GM12878 (cell line): ENCODE data around the gene SRC. TPM values are rescaled to one million over a fixed set of nuclear protein-coding genes. Genes with fewer than 3 reads are reported as not detected.

ENCODE experiments used
- ATF7 ChIP-seq: fragments of 450-650 bp; IDR thresholded peaks from 2 replicates; pipeline ENCODE4 v1.6.1; 2016; ENCODE audit warnings: low read depth, mild to moderate bottlenecking
- BACH1 ChIP-seq: fragments of 450-650 bp; IDR thresholded peaks from 2 replicates; pipeline ENCODE4 v1.6.1; 2017; ENCODE audit warnings: mild to moderate bottlenecking, borderline replicate concordance
- BHLHE40 ChIP-seq, 2 experiments: fragments of 450-650 bp in 1 of 2; IDR thresholded peaks; 2 replicates each; pipeline ENCODE4 v1.6.1; 2011 to 2017; ENCODE audit warnings: low read depth in 2 of 2, borderline replicate concordance in 1 of 2, improper control_type of control experiment in 1 of 2, low read length in 1 of 2, mild to moderate bottlenecking in 1 of 2
- BRCA1 ChIP-seq: IDR thresholded peaks from 2 replicates; pipeline ENCODE4 v1.6.1; 2011; ENCODE audit warnings: low read depth, low read length, improper control_type of control experiment
- CBX3 ChIP-seq: fragments of 200-600 bp; sonication (generic); IDR thresholded peaks from 2 replicates; pipeline ENCODE4 v1.6.1; 2016; ENCODE audit warnings: low read depth, borderline replicate concordance
- EED ChIP-seq: sonication (generic); IDR thresholded peaks from 2 replicates; pipeline ENCODE4 v1.6.1; 2016; ENCODE audit warnings: antibody characterized with exemption, low read depth
- EGR1 ChIP-seq, 2 experiments: IDR thresholded peaks; 1 replicate in 1 of 2; 2 replicates in 1 of 2; pipeline ENCODE4 v1.6.1; 2011 to 2012; ENCODE audit warnings: low read depth in 2 of 2, low read length in 2 of 2, borderline replicate concordance in 1 of 2, mild to moderate bottlenecking in 1 of 2, moderate library complexity in 1 of 2
- HDAC6 ChIP-seq: fragments of 200-600 bp; sonication (generic); IDR thresholded peaks from one replicate; pipeline ENCODE4 v1.8.0; 2017; ENCODE audit warnings: antibody characterized with exemption; ENCODE audit not compliant: unreplicated experiment
- JUNB ChIP-seq: IDR thresholded peaks from 2 replicates; pipeline ENCODE4 v1.6.1; 2016; ENCODE audit warnings: antibody characterized with exemption, mild to moderate bottlenecking
- NR2F1 ChIP-seq: fragments of 450-650 bp; conservative IDR thresholded peaks from 2 replicates; pipeline ENCODE4 v1.6.1; 2017; ENCODE audit warnings: mild to moderate bottlenecking
- POLR2AphosphoS5 ChIP-seq: IDR thresholded peaks from 2 replicates; pipeline ENCODE4 v1.6.1; 2011; ENCODE audit warnings: mild to moderate bottlenecking, low read length, inconsistent platforms
- POU2F2 ChIP-seq: IDR thresholded peaks from 3 replicates; pipeline ENCODE4 v1.6.1; 2011; ENCODE audit warnings: low read depth, mild to moderate bottlenecking, low read length, borderline replicate concordance
- RUNX3 ChIP-seq: IDR thresholded peaks from 2 replicates; pipeline ENCODE4 v1.6.1; 2012; ENCODE audit warnings: low read length, inconsistent platforms
- STAT1 ChIP-seq: fragments of 450-650 bp; conservative IDR thresholded peaks from 2 replicates; pipeline ENCODE4 v1.6.1; 2014; ENCODE audit warnings: antibody characterized with exemption, mild to moderate bottlenecking
- SUPT20H ChIP-seq: IDR thresholded peaks from 2 replicates; pipeline ENCODE4 v1.6.1; 2011; ENCODE audit warnings: low read depth, mild to moderate bottlenecking, low read length, moderate library complexity, borderline replicate concordance; ENCODE audit not compliant: control insufficient read depth
- YBX1 ChIP-seq: fragments of 450-650 bp; IDR thresholded peaks from 2 replicates; pipeline ENCODE4 v1.6.1; 2016; ENCODE audit warnings: antibody characterized with exemption
- polyA plus RNA-seq, 11 experiments: library from polyadenylated mRNA; depleted of rRNA in 4 of 11; unstranded in 6 of 11; stranded (reverse) in 5 of 11; fragments of >200 nt; fragmentation: Nextera tagmentation in 4 of 11; fragmentation: Illumina TruSeq in 1 of 11; extraction: Ambion mirVana in 4 of 11; extraction: Trizol in 1 of 11; gene quantifications; 1 replicate in 1 of 11; 2 replicates in 10 of 11; pipeline versions ENCODE4 v1.2.1 to v1.2.3, GENCODE V29; 2011 to 2016; ENCODE audit warnings: inconsistent platforms in 2 of 11, missing spikeins in 2 of 11, low read depth in 1 of 11
- total RNA-seq, 4 experiments: library from RNA; depleted of rRNA in 3 of 4; stranded (reverse); fragments of >200 nt in 3 of 4; fragmentation: Illumina TruSeq in 1 of 4; extraction: Trizol in 1 of 4; gene quantifications; 2 replicates each; pipeline versions ENCODE4 v1.2.1 to v1.2.3, GENCODE V29; 2013 to 2021
- TF ChIP-seq, protein P1 (sequence below): fragments of 450-650 bp; IDR thresholded peaks from 2 replicates; pipeline ENCODE4 v1.6.1; 2017; ENCODE audit warnings: mild to moderate bottlenecking, moderate library complexity
- TF ChIP-seq, protein P2 (sequence below): IDR thresholded peaks from 2 replicates; pipeline ENCODE4 v1.6.1; 2011; ENCODE audit warnings: low read depth, low read length, improper control_type of control experiment, borderline replicate concordance
- TF ChIP-seq, protein P3 (sequence below): fragments of 450-650 bp; IDR thresholded peaks from 2 replicates; pipeline ENCODE4 v1.6.1; 2017; ENCODE audit warnings: low read depth, mild to moderate bottlenecking, moderate library complexity
- TF ChIP-seq, protein P4 (sequence below): IDR thresholded peaks from 2 replicates; pipeline ENCODE4 v1.6.1; 2012; ENCODE audit warnings: mild to moderate bottlenecking, low read depth, low read length

The SRC gene
- total and polyA plus RNA-seq, 10 of the 15 experiments (the other 5 are each of a cell fraction or from before 2014, with no cell fraction given), result 0.60 to 71.3 (median 27.2) TPM

DNA sequence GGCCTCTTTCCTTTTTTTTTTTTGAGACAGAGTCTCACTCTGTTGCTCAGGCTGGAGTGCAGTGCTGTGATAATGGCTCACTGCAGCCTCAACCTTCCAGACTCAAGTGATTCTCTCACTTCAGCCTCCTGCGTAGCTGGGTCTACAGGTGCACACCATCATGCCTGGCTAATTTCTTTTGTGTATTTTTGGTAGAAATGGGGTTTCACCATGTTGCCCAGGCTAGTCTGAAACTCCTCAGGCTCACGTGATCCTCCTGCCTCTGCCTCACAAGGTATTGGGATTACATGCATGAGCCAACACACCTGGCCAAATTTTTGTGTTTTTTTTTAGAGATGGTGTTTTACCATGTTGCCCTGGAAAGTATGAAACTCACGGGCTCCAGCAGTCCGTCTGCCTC lies 29.3 kb downstream of the SRC start (continued):
- TF ChIP-seq, protein P1, sequence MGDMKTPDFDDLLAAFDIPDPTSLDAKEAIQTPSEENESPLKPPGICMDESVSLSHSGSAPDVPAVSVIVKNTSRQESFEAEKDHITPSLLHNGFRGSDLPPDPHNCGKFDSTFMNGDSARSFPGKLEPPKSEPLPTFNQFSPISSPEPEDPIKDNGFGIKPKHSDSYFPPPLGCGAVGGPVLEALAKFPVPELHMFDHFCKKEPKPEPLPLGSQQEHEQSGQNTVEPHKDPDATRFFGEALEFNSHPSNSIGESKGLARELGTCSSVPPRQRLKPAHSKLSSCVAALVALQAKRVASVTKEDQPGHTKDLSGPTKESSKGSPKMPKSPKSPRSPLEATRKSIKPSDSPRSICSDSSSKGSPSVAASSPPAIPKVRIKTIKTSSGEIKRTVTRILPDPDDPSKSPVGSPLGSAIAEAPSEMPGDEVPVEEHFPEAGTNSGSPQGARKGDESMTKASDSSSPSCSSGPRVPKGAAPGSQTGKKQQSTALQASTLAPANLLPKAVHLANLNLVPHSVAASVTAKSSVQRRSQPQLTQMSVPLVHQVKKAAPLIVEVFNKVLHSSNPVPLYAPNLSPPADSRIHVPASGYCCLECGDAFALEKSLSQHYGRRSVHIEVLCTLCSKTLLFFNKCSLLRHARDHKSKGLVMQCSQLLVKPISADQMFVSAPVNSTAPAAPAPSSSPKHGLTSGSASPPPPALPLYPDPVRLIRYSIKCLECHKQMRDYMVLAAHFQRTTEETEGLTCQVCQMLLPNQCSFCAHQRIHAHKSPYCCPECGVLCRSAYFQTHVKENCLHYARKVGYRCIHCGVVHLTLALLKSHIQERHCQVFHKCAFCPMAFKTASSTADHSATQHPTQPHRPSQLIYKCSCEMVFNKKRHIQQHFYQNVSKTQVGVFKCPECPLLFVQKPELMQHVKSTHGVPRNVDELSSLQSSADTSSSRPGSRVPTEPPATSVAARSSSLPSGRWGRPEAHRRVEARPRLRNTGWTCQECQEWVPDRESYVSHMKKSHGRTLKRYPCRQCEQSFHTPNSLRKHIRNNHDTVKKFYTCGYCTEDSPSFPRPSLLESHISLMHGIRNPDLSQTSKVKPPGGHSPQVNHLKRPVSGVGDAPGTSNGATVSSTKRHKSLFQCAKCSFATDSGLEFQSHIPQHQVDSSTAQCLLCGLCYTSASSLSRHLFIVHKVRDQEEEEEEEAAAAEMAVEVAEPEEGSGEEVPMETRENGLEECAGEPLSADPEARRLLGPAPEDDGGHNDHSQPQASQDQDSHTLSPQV, result no peak
- TF ChIP-seq POLR2AphosphoS5 (no peak), HDAC6 (no peak), YBX1 (no peak), BRCA1 (no peak), JUNB (no peak), BHLHE40 (IDR thresholded peaks at IDR 0.05; ENCODE audit: borderline replicate concordance in 1 of 2, low read depth in 2 of 2, low read length in 1 of 2) (peak; percentile 51 to 67; a peak in 3 of 4 replicates), STAT1 (no peak), EGR1 (IDR thresholded peaks at IDR 0.05; ENCODE audit: borderline replicate concordance in 1 of 2, low read depth in 2 of 2, low read length in 2 of 2) (no peak), EED (0 out of 2 replicates have a peak, but pooled peaks have one; percentile 45), CBX3 (no peak), NR2F1 (no peak), BACH1 (no peak), SUPT20H (no peak), POU2F2 (no peak), ATF7 (no peak), RUNX3 (peak; percentile 49)
- TF ChIP-seq, protein P2, sequence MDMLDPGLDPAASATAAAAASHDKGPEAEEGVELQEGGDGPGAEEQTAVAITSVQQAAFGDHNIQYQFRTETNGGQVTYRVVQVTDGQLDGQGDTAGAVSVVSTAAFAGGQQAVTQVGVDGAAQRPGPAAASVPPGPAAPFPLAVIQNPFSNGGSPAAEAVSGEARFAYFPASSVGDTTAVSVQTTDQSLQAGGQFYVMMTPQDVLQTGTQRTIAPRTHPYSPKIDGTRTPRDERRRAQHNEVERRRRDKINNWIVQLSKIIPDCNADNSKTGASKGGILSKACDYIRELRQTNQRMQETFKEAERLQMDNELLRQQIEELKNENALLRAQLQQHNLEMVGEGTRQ, result no peak
- TF ChIP-seq, protein P3, sequence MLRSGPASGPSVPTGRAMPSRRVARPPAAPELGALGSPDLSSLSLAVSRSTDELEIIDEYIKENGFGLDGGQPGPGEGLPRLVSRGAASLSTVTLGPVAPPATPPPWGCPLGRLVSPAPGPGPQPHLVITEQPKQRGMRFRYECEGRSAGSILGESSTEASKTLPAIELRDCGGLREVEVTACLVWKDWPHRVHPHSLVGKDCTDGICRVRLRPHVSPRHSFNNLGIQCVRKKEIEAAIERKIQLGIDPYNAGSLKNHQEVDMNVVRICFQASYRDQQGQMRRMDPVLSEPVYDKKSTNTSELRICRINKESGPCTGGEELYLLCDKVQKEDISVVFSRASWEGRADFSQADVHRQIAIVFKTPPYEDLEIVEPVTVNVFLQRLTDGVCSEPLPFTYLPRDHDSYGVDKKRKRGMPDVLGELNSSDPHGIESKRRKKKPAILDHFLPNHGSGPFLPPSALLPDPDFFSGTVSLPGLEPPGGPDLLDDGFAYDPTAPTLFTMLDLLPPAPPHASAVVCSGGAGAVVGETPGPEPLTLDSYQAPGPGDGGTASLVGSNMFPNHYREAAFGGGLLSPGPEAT, result no peak
- TF ChIP-seq, protein P4, sequence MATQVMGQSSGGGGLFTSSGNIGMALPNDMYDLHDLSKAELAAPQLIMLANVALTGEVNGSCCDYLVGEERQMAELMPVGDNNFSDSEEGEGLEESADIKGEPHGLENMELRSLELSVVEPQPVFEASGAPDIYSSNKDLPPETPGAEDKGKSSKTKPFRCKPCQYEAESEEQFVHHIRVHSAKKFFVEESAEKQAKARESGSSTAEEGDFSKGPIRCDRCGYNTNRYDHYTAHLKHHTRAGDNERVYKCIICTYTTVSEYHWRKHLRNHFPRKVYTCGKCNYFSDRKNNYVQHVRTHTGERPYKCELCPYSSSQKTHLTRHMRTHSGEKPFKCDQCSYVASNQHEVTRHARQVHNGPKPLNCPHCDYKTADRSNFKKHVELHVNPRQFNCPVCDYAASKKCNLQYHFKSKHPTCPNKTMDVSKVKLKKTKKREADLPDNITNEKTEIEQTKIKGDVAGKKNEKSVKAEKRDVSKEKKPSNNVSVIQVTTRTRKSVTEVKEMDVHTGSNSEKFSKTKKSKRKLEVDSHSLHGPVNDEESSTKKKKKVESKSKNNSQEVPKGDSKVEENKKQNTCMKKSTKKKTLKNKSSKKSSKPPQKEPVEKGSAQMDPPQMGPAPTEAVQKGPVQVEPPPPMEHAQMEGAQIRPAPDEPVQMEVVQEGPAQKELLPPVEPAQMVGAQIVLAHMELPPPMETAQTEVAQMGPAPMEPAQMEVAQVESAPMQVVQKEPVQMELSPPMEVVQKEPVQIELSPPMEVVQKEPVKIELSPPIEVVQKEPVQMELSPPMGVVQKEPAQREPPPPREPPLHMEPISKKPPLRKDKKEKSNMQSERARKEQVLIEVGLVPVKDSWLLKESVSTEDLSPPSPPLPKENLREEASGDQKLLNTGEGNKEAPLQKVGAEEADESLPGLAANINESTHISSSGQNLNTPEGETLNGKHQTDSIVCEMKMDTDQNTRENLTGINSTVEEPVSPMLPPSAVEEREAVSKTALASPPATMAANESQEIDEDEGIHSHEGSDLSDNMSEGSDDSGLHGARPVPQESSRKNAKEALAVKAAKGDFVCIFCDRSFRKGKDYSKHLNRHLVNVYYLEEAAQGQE, result no peak
